H1 (cell line): Measurements from ENCODE around the gene UVRAG. TPM values are rescaled to one million over a fixed set of nuclear protein-coding genes. Genes with fewer than 3 reads are reported as not detected.

ENCODE experiments used
- CTCF ChIA-PET: fragments of 300-600 bp; sonication (Branson Sonifier 250); formaldehyde crosslinking; loops from one replicate; lab custom pipeline; 2021; ENCODE audit not compliant: partially characterized antibody; lab: Charles Lee
- POLR2A ChIA-PET: fragments of 300-600 bp; sonication (Branson Sonifier 250); formaldehyde crosslinking; loops from one replicate; lab custom pipeline; 2021; ENCODE audit warnings: inconsistent platforms; ENCODE audit not compliant: partially characterized antibody; lab: Charles Lee
- DNase-seq, 2 experiments: peaks; one replicate each; pipeline versions ENCODE4 v3.0.0 to v3.0.0-alpha.2; 2010 to 2022; ENCODE audit warnings: low spot score in 2 of 2, low read depth in 1 of 2, mixed read lengths in 1 of 2
- FAIRE-seq: peaks from 2 replicates; lab custom pipeline; 2011; peaks lifted over from hg19 to GRCh38; lab: Jason Lieb, UNC
- H2AFZ ChIP-seq: 2 replicates; pipeline ENCODE4 v1.8.1; 2012; ENCODE audit warnings: low read length, inconsistent platforms
- H2AK5ac ChIP-seq: 2 replicates; pipeline ENCODE4 v1.6.1; 2013; ENCODE audit warnings: low read depth, low read length
- H2BK120ac ChIP-seq: replicated peaks from 2 replicates; pipeline ENCODE3; 2013; ENCODE audit warnings: low read depth, low read length, inconsistent platforms
- H2BK12ac ChIP-seq: 2 replicates; pipeline ENCODE4 v1.6.1; 2013; ENCODE audit warnings: low read depth, low read length
- H2BK15ac ChIP-seq: 2 replicates; pipeline ENCODE4 v1.6.1; 2013; ENCODE audit warnings: low read length
- H2BK20ac ChIP-seq: 2 replicates; pipeline ENCODE4 v1.6.1; 2013; ENCODE audit warnings: low read length
- H2BK5ac ChIP-seq: 2 replicates; pipeline ENCODE4 v1.6.1; 2013; ENCODE audit warnings: low read depth, low read length
- H3K14ac ChIP-seq: 2 replicates; pipeline ENCODE4 v1.6.1; 2013; ENCODE audit warnings: inconsistent platforms; ENCODE audit not compliant: insufficient read length
- H3K18ac ChIP-seq: 2 replicates; pipeline ENCODE4 v1.6.1; 2013; ENCODE audit warnings: low read length; ENCODE audit errors: extremely low read depth
- H3K23ac ChIP-seq: 2 replicates; pipeline ENCODE4 v1.6.1; 2013; ENCODE audit warnings: inconsistent platforms; ENCODE audit not compliant: insufficient read length
- H3K23me2 ChIP-seq: 2 replicates; pipeline ENCODE4 v1.6.1; 2013; ENCODE audit warnings: low read depth, low read length
- H3K27ac ChIP-seq: 2 replicates; pipeline ENCODE4 v1.6.1; 2011; ENCODE audit warnings: low read depth, low read length, inconsistent platforms
- H3K27me3 ChIP-seq, 4 experiments: replicated peaks in 1 of 4; 1 replicate in 1 of 4; 2 replicates in 3 of 4; pipeline versions ENCODE4 v1.6.1 to v1.8.1; 2011 to 2013; ENCODE audit warnings: low read length in 3 of 4, mild to moderate bottlenecking in 3 of 4, inconsistent platforms in 2 of 4, mixed read lengths in 2 of 4, moderate library complexity in 1 of 4; ENCODE audit not compliant: control insufficient read depth in 3 of 4, insufficient read depth in 3 of 4; ENCODE audit errors: extremely low read depth in 1 of 4
- H3K36me3 ChIP-seq, 4 experiments: 2 replicates each; pipeline versions ENCODE4 v1.6.1 to v1.8.1; 2011 to 2013; ENCODE audit warnings: mild to moderate bottlenecking in 4 of 4, low read length in 3 of 4, moderate library complexity in 2 of 4, control low read depth in 1 of 4, inconsistent platforms in 1 of 4; ENCODE audit not compliant: insufficient read depth in 4 of 4, control insufficient read depth in 2 of 4
- H3K4ac ChIP-seq: replicated peaks from 2 replicates; pipeline ENCODE3; 2013; ENCODE audit warnings: low read length, low read depth, mixed read lengths, inconsistent platforms; ENCODE audit not compliant: insufficient read length
- H3K4me1 ChIP-seq, 4 experiments: replicated peaks in 1 of 4; 1 replicate in 1 of 4; 2 replicates in 3 of 4; pipeline versions ENCODE4 v1.6.1 to v1.8.1; 2011 to 2013; ENCODE audit warnings: low read length in 3 of 4, inconsistent platforms in 2 of 4, mixed read lengths in 1 of 4; ENCODE audit not compliant: insufficient read depth in 4 of 4, control insufficient read depth in 3 of 4
- H3K4me2 ChIP-seq, 2 experiments: 2 replicates each; pipeline versions ENCODE4 v1.6.1 to v1.8.1; 2011 to 2013; ENCODE audit warnings: low read depth in 2 of 2, low read length in 2 of 2, control low read depth in 1 of 2, inconsistent platforms in 1 of 2, mild to moderate bottlenecking in 1 of 2; ENCODE audit not compliant: insufficient read depth in 1 of 2
- H3K4me3 ChIP-seq, 4 experiments: fragments of 200-600, 300-600 bp in 1 of 4; sonication (generic), shearing (Covaris generic), sonication (Bioruptor Twin) in 1 of 4; 2 replicates each; pipeline versions ENCODE4 v1.5.1 to v1.8.1; 2011 to 2016; ENCODE audit warnings: low read length in 4 of 4, low read depth in 3 of 4, control low read depth in 2 of 4, inconsistent platforms in 2 of 4, mild to moderate bottlenecking in 2 of 4, mixed read lengths in 1 of 4, moderate library complexity in 1 of 4; ENCODE audit not compliant: insufficient read depth in 2 of 4; ENCODE audit errors: extremely low read depth in 1 of 4
- H3K56ac ChIP-seq: replicated peaks from 2 replicates; pipeline ENCODE3; 2013; ENCODE audit warnings: low read depth, mild to moderate bottlenecking, mixed read lengths, low read length, inconsistent platforms; ENCODE audit not compliant: insufficient read length
- H3K79me1 ChIP-seq: 2 replicates; pipeline ENCODE4 v1.6.1; 2013; ENCODE audit warnings: low read depth, low read length, control low read depth
- H3K79me2 ChIP-seq, 2 experiments: 2 replicates each; pipeline versions ENCODE4 v1.6.1 to v1.8.1; 2012 to 2013; ENCODE audit warnings: low read length in 2 of 2, mild to moderate bottlenecking in 2 of 2, inconsistent platforms in 1 of 2; ENCODE audit not compliant: insufficient read depth in 2 of 2, control insufficient read depth in 1 of 2
- H3K9ac ChIP-seq, 4 experiments: replicated peaks in 1 of 4; 1 replicate in 1 of 4; 2 replicates in 3 of 4; pipeline versions ENCODE4 v1.6.1 to v1.8.1; 2011 to 2013; ENCODE audit warnings: low read depth in 3 of 4, low read length in 3 of 4, control low read depth in 2 of 4, mild to moderate bottlenecking in 2 of 4, moderate library complexity in 2 of 4, inconsistent platforms in 1 of 4; ENCODE audit errors: extremely low read depth in 1 of 4
- H3K9me3 ChIP-seq, 2 experiments: 2 replicates each; pipeline versions ENCODE4 v1.6.1 to v1.8.1; 2012 to 2013; ENCODE audit warnings: mild to moderate bottlenecking in 2 of 2, moderate library complexity in 2 of 2, control low read depth in 1 of 2, inconsistent platforms in 1 of 2, low read depth in 1 of 2, low read length in 1 of 2, mixed read lengths in 1 of 2; ENCODE audit not compliant: insufficient read depth in 2 of 2
- H4K20me1 ChIP-seq, 2 experiments: replicated peaks in 1 of 2; 2 replicates each; pipeline versions ENCODE3 to v1.8.1; 2011 to 2013; ENCODE audit warnings: inconsistent platforms in 2 of 2, low read length in 2 of 2, mild to moderate bottlenecking in 1 of 2; ENCODE audit not compliant: insufficient read depth in 2 of 2, control insufficient read depth in 1 of 2
- H4K5ac ChIP-seq: 2 replicates; pipeline ENCODE4 v1.6.1; 2013; ENCODE audit warnings: low read length, low read depth, mixed read lengths, inconsistent platforms; ENCODE audit not compliant: insufficient read length
- H4K8ac ChIP-seq: 2 replicates; pipeline ENCODE4 v1.8.0; 2013; ENCODE audit warnings: mild to moderate bottlenecking, moderate library complexity, low read length, inconsistent platforms; ENCODE audit not compliant: insufficient read depth; ENCODE audit errors: extremely low read depth
- H4K91ac ChIP-seq: replicated peaks from 2 replicates; pipeline ENCODE3; 2013; ENCODE audit warnings: low read length, mixed read lengths, inconsistent platforms; ENCODE audit not compliant: insufficient read length
- ASH2L ChIP-seq: fragments of 200-600, 300-600 bp; sonication (generic); IDR thresholded peaks from one replicate; pipeline ENCODE4 v1.7.1; 2017; ENCODE audit warnings: low read length
- HDAC6 ChIP-seq: IDR thresholded peaks from one replicate; pipeline ENCODE4 v1.7.1; 2012; ENCODE audit warnings: low read depth, mild to moderate bottlenecking, inconsistent platforms, low read length, moderate library complexity
- WGBS, 2 experiments: shearing (Covaris generic) in 1 of 2; methylation state at CpG; one replicate each; pipeline versions ENCODE4 v1.1.6 to v1.1.7; 2013 to 2015; ENCODE audit warnings: low lambda C conversion rate in 2 of 2, mixed read lengths in 2 of 2, inconsistent platforms in 1 of 2, low coverage in 1 of 2, missing lambda C conversion rate in 1 of 2; ENCODE audit not compliant: insufficient replicate concordance in 2 of 2, insufficient coverage in 1 of 2, insufficient read length in 1 of 2; ENCODE audit errors: extremely low coverage in 1 of 2, missing lambda C conversion rate in 1 of 2; 5-methylcytosine and 5-hydroxymethylcytosine counted together
- polyA plus RNA-seq, 7 experiments: library from polyadenylated mRNA; depleted of rRNA in 3 of 7; stranded (reverse) in 5 of 7; unstranded in 2 of 7; fragments of >200 nt in 5 of 7; fragments of 200-250 nt in 2 of 7; gene quantifications; 1 replicate in 5 of 7; 2 replicates in 1 of 7; 4 replicates in 1 of 7; pipeline versions ENCODE4 v1.2.1 to v1.2.3, GENCODE V29; 2011 to 2013; ENCODE audit warnings: missing spikeins in 2 of 7, mixed read lengths in 2 of 7
- total RNA-seq: library from RNA; stranded (reverse); fragmentation: NEBNext Ultra II Directional; extraction: Animal tissue kit (Norgen Biotek cat#: 25700); gene quantifications from 2 replicates; pipeline ENCODE4 v1.2.1, GENCODE V29; 2021

UVRAG gene
- total and polyA plus RNA-seq, 2 of the 8 experiments (the other 6 are each of a cell fraction or from before 2014, with no cell fraction given) = 5.5 to 14.7 TPM

- Histone ChIP-seq H3K23me2 (no peaks in the 10 kb centered on the region), H3K27ac (no peak overlapping the region), H3K9me3 (no peaks in the 10 kb centered on the region), H3K4me1 (no peaks in the 10 kb centered on the region; a peak in 1 of 7 replicates), H2AFZ (no peak overlapping the region), H3K27me3 (no peaks in the 10 kb centered on the region), H3K9ac (no peak overlapping the region), H3K23ac (no peak overlapping the region), H2AK5ac (no peak overlapping the region), H2BK12ac (no peak overlapping the region), H2BK20ac (no peak overlapping the region), H2BK15ac (no peak overlapping the region), H3K4me2 (no peak overlapping the region), H3K79me1 (no peaks in the 10 kb centered on the region), H3K14ac (no peak overlapping the region), H4K91ac (no peak overlapping the region), H3K18ac (no peak overlapping the region), H3K79me2 (peaks cover 0 to 8% of the 10 kb centered on the region in 2 experiments; a peak in 1 of 4 replicates), H2BK5ac (no peak overlapping the region), H4K8ac (no peak overlapping the region), H4K20me1 (no peaks in the 10 kb centered on the region), H3K4ac (no peak overlapping the region), H3K4me3 (no peak overlapping the region), H2BK120ac (no peak overlapping the region), H4K5ac (no peak overlapping the region), H3K56ac (no peak overlapping the region), H3K36me3 (no peaks in the 10 kb centered on the region; a peak in 1 of 8 replicates)
- POLR2A ChIA-PET = no interaction called here
- FAIRE-seq (no peak), DNase-seq (no peak)
- CTCF ChIA-PET = interaction anchor here (1.6 kb wide), 2 partner anchors 9 to 13 kb away, joined by 4 to 9 read pairs; no protein-coding TSS in a partner anchor
- WGBS, 2 experiments = 88% methylated on average over 1 of the region's 1 CpG; no CpG with 5 or more reads in 1 of the 2 experiments
- TF ChIP-seq ASH2L (no peak), HDAC6 (no peak)
These were observed 39.0 kb downstream of the UVRAG start for GRCh38 chr11:75853971-75854370.
